ENCODE data around the gene EXOC2. TPM values are rescaled to one million over a fixed set of nuclear protein-coding genes. Genes with fewer than 3 reads are reported as not detected.

The EXOC2 gene
- total and polyA plus RNA-seq, 2 experiments from 2014 or later = 28.9 to 29.2 TPM

- Histone ChIP-seq H3K4me1 (ENCODE audit: low read depth) (peaks cover 18% of the 10 kb centered on the region), H3K36me3 (no peaks in the 10 kb centered on the region), H3K4me3 (no peak overlapping the region), H3K27ac (no peak overlapping the region), H3K9me3 (ENCODE audit: low read depth) (no peaks in the 10 kb centered on the region), H3K27me3 (no peaks in the 10 kb centered on the region)
- TF ChIP-seq CTCF (IDR thresholded peaks at IDR 0.05; ENCODE audit: low read depth, low read length) = no peak
- peak in 1 of 2 donors; percentile 31 for DNase-seq (ENCODE audit: low read depth in 1 of 2, low spot score in 1 of 2)
Measured at GRCh38 chr6:583635-584034, 109.3 kb downstream of the EXOC2 start.

- Histone ChIP-seq H3K27me3 (no peaks in the 10 kb centered on the region), H3K27ac (no peak overlapping the region), H3K4me3 (no peak overlapping the region), H3K4me1 (ENCODE audit: low read depth) (peaks cover 18% of the 10 kb centered on the region), H3K36me3 (no peaks in the 10 kb centered on the region), H3K9me3 (ENCODE audit: low read depth) (no peaks in the 10 kb centered on the region)
- DNase-seq (ENCODE audit: low read depth in 1 of 2, low spot score in 1 of 2) = no peak
- no peak for TF ChIP-seq CTCF (IDR thresholded peaks at IDR 0.05; ENCODE audit: low read depth, low read length)
Measured at GRCh38 chr6:583116-583515, 109.8 kb downstream of the EXOC2 start.

GRCh38 chr6:582370-582769 is 110.6 kb downstream of the EXOC2 start:
- no peaks in the 10 kb centered on the region for H3K9me3 ChIP-seq (ENCODE audit: low read depth)
- no peak overlapping the region for H3K4me3 ChIP-seq
- no peaks in the 10 kb centered on the region for H3K36me3 ChIP-seq
- DNase-seq (ENCODE audit: low read depth in 1 of 2, low spot score in 1 of 2) = peak in 1 of 2 donors; percentile 60
- TF ChIP-seq CTCF (IDR thresholded peaks at IDR 0.05; ENCODE audit: low read depth, low read length) = no peak
- H3K27me3 ChIP-seq = no peaks in the 10 kb centered on the region
- H3K27ac ChIP-seq = no peak overlapping the region
- H3K4me1 ChIP-seq (ENCODE audit: low read depth) = peaks cover 18% of the 10 kb centered on the region

- peak; percentile 21 to 27 for DNase-seq (ENCODE audit: low read depth in 1 of 2, low spot score in 1 of 2)
- H3K4me1 ChIP-seq (ENCODE audit: low read depth) = peaks cover 18% of the 10 kb centered on the region
- H3K4me3 ChIP-seq = no peak overlapping the region
- H3K27ac ChIP-seq = no peak overlapping the region
- TF ChIP-seq CTCF (IDR thresholded peaks at IDR 0.05; ENCODE audit: low read depth, low read length) = peak; percentile 28
- no peaks in the 10 kb centered on the region for H3K27me3 ChIP-seq
- no peaks in the 10 kb centered on the region for H3K9me3 ChIP-seq (ENCODE audit: low read depth)
- H3K36me3 ChIP-seq = no peaks in the 10 kb centered on the region
Measured at GRCh38 chr6:579339-579738, 113.6 kb downstream of the EXOC2 start.

- DNase-seq (ENCODE audit: low read depth in 1 of 2, low spot score in 1 of 2) = peak in 1 of 2 donors; percentile 14
- peaks cover 5% of the 10 kb centered on the region for H3K36me3 ChIP-seq
Measured at GRCh38 chr6:572596-573265, 120.2 kb downstream of the EXOC2 start.

More at GRCh38 chr6:572596-573265, 120.2 kb downstream of the EXOC2 start:
- TF ChIP-seq CTCF (IDR thresholded peaks at IDR 0.05; ENCODE audit: low read depth, low read length) = no peak
- Histone ChIP-seq H3K27ac (no peak overlapping the region), H3K4me3 (no peak overlapping the region), H3K9me3 (ENCODE audit: low read depth) (no peaks in the 10 kb centered on the region), H3K27me3 (no peaks in the 10 kb centered on the region), H3K4me1 (ENCODE audit: low read depth) (no peaks in the 10 kb centered on the region)
